Effector memory CD8-positive, alpha-beta T cell (primary cell): ENCODE measurements around the gene PHF21A.
"Not testable (repeated sequence)": the region's sequence is repeated elsewhere in the genome, so short reads cannot be mapped to it uniquely, and the experiment has no call there.

Experiments used
- ATAC-seq: fragments of 150-1000 bp; cut with Tn5 transposase; replicated peaks from 2 replicates; pipeline ENCODE4 v1.10.0; 2021; ENCODE audit warnings: mild to moderate bottlenecking, moderate library complexity
- DNase-seq, 3 experiments: peaks; one replicate each; pipeline ENCODE4 v3.0.0; 2021
- H3K27ac Mint-ChIP-seq, 2 donors: one replicate each; pipeline ENCODE4 v1.8.0; 2022; ENCODE audit warnings: mild to moderate bottlenecking in 2 of 2, mixed read lengths in 2 of 2, moderate library complexity in 2 of 2
- H3K27me3 Mint-ChIP-seq, 2 donors: one replicate each; pipeline ENCODE4 v1.8.0; 2022; ENCODE audit warnings: mixed read lengths in 2 of 2
- H3K36me3 Mint-ChIP-seq: one replicate; pipeline ENCODE4 v1.8.0; 2022; ENCODE audit warnings: mild to moderate bottlenecking, moderate library complexity, mixed read lengths; ENCODE audit not compliant: insufficient read depth
- H3K4me1 Mint-ChIP-seq, 2 donors: one replicate each; pipeline ENCODE4 v1.8.0; 2022; ENCODE audit warnings: low read depth in 2 of 2, mixed read lengths in 2 of 2
- H3K4me3 Mint-ChIP-seq, 2 donors: one replicate each; pipeline ENCODE4 v1.8.0; 2022; ENCODE audit warnings: mild to moderate bottlenecking in 2 of 2, mixed read lengths in 2 of 2, moderate library complexity in 2 of 2
- H3K9me3 Mint-ChIP-seq, 2 donors: one replicate each; pipeline ENCODE4 v1.8.0; 2022; ENCODE audit warnings: mixed read lengths in 2 of 2

The PHF21A gene

GRCh38 chr11:46034041-46034440 is 87.2 kb downstream of the PHF21A start:
- peak overlapping the region in 1 of 2 donors; percentile 26 for H3K27ac Mint-ChIP-seq
- ATAC-seq: no peak
- H3K36me3 Mint-ChIP-seq: no peaks in the 10 kb centered on the region
- H3K9me3 Mint-ChIP-seq: no peaks in the 10 kb centered on the region
- peaks cover 0 to 29% of the 10 kb centered on the region in 2 donors for H3K4me1 Mint-ChIP-seq
- no peaks in the 10 kb centered on the region for H3K27me3 Mint-ChIP-seq
- no peak overlapping the region for H3K4me3 Mint-ChIP-seq
- no peak for DNase-seq

- no peak overlapping the region for H3K27ac Mint-ChIP-seq
- no peaks in the 10 kb centered on the region for H3K9me3 Mint-ChIP-seq
- H3K4me3 Mint-ChIP-seq: no peak overlapping the region
- no peaks in the 10 kb centered on the region for H3K36me3 Mint-ChIP-seq
- ATAC-seq (no peak), DNase-seq (no peak)
- peaks cover 2 to 24% of the 10 kb centered on the region in 2 donors for H3K4me1 Mint-ChIP-seq
- H3K27me3 Mint-ChIP-seq: no peaks in the 10 kb centered on the region
Observed at GRCh38 chr11:46026606-46027293, 94.5 kb downstream of the PHF21A start.

GRCh38 chr11:46020084-46020599 is 101.1 kb downstream of the PHF21A start:
- no peaks in the 10 kb centered on the region for H3K9me3 Mint-ChIP-seq
- ATAC-seq (no peak), DNase-seq (no peak)
- no peak overlapping the region for H3K4me3 Mint-ChIP-seq
- peak overlapping the region in 1 of 2 donors; percentile 18 for H3K27ac Mint-ChIP-seq
- H3K27me3 Mint-ChIP-seq: no peaks in the 10 kb centered on the region
- H3K4me1 Mint-ChIP-seq: peaks cover 4 to 33% of the 10 kb centered on the region in 2 donors
- H3K36me3 Mint-ChIP-seq: no peaks in the 10 kb centered on the region

GRCh38 chr11:46018651-46019050 is 102.6 kb downstream of the PHF21A start:
- H3K4me1 Mint-ChIP-seq: peaks cover 4 to 30% of the 10 kb centered on the region in 2 donors
- no peaks in the 10 kb centered on the region for H3K36me3 Mint-ChIP-seq
- H3K27me3 Mint-ChIP-seq: no peaks in the 10 kb centered on the region
- ATAC-seq: no peak
- DNase-seq: no peak
- H3K27ac Mint-ChIP-seq: no peak overlapping the region
- H3K4me3 Mint-ChIP-seq: no peak overlapping the region
- peaks cover 0 to 2% of the 10 kb centered on the region in 2 donors for H3K9me3 Mint-ChIP-seq

- no peak for ATAC-seq
Observed at GRCh38 chr11:46017341-46017740, 103.9 kb downstream of the PHF21A start.

GRCh38 chr11:46015941-46016340 is 105.3 kb downstream of the PHF21A start:
- Mint-ChIP-seq H3K27ac (no peak overlapping the region), H3K27me3 (no peaks in the 10 kb centered on the region), H3K4me1 (peaks cover 12 to 35% of the 10 kb centered on the region in 2 donors), H3K9me3 (peaks cover 0 to 2% of the 10 kb centered on the region in 2 donors), H3K36me3 (no peaks in the 10 kb centered on the region), H3K4me3 (no peak overlapping the region)
- DNase-seq (no peak), ATAC-seq (no peak)

More at GRCh38 chr11:46017341-46017740, 103.9 kb downstream of the PHF21A start:
- Mint-ChIP-seq H3K36me3 (no peaks in the 10 kb centered on the region), H3K27me3 (no peaks in the 10 kb centered on the region), H3K27ac (peak overlapping the region in 1 of 2 donors; percentile 44), H3K9me3 (peaks cover 0 to 2% of the 10 kb centered on the region in 2 donors), H3K4me3 (no peak overlapping the region), H3K4me1 (peaks cover 8 to 35% of the 10 kb centered on the region in 2 donors)
- no peak for DNase-seq

GRCh38 chr11:46014168-46014567 is 107.1 kb downstream of the PHF21A start:
- ATAC-seq, DNase-seq, H3K4me3 Mint-ChIP-seq, H3K27ac Mint-ChIP-seq, H3K36me3 Mint-ChIP-seq, H3K27me3 Mint-ChIP-seq, H3K9me3 Mint-ChIP-seq: not testable (repeated sequence)
- H3K4me1 Mint-ChIP-seq: peaks cover 13 to 23% of the 10 kb centered on the region in 2 donors

- no peak for DNase-seq
- no peak for ATAC-seq
- peaks cover 13 to 18% of the 10 kb centered on the region in 2 donors for H3K4me1 Mint-ChIP-seq
- peaks cover 6% of the 10 kb centered on the region for H3K36me3 Mint-ChIP-seq
- peak overlapping the region in 1 of 2 donors; percentile 45 for H3K27ac Mint-ChIP-seq
- H3K4me3 Mint-ChIP-seq: no peak overlapping the region
- H3K27me3 Mint-ChIP-seq: no peaks in the 10 kb centered on the region
- H3K9me3 Mint-ChIP-seq: peaks cover 0 to 2% of the 10 kb centered on the region in 2 donors
Observed at GRCh38 chr11:46012185-46012584, 109.1 kb downstream of the PHF21A start.

GRCh38 chr11:46010100-46010499 is 111.2 kb downstream of the PHF21A start:
- ATAC-seq (no peak), DNase-seq (no peak)
- peaks cover 0 to 2% of the 10 kb centered on the region in 2 donors for H3K9me3 Mint-ChIP-seq
- no peak overlapping the region for H3K4me3 Mint-ChIP-seq
- H3K27ac Mint-ChIP-seq: peak overlapping the region in 1 of 2 donors; percentile 25
- no peaks in the 10 kb centered on the region for H3K27me3 Mint-ChIP-seq
- peaks cover 14 to 17% of the 10 kb centered on the region in 2 donors for H3K4me1 Mint-ChIP-seq
- H3K36me3 Mint-ChIP-seq: peaks cover 7% of the 10 kb centered on the region

- Mint-ChIP-seq H3K36me3 (peaks cover 7% of the 10 kb centered on the region), H3K27ac (peak overlapping the region; percentile 63 to 71), H3K4me1 (peaks cover 14 to 20% of the 10 kb centered on the region in 2 donors), H3K27me3 (no peaks in the 10 kb centered on the region), H3K9me3 (no peaks in the 10 kb centered on the region), H3K4me3 (no peak overlapping the region)
- DNase-seq (no peak), ATAC-seq (no peak)
Observed at GRCh38 chr11:46009647-46010046, 111.6 kb downstream of the PHF21A start.

GRCh38 chr11:46006418-46007070 is 114.7 kb downstream of the PHF21A start:
- Mint-ChIP-seq H3K9me3 (no peaks in the 10 kb centered on the region), H3K4me3 (no peak overlapping the region), H3K4me1 (peaks cover 6 to 14% of the 10 kb centered on the region in 2 donors), H3K27ac (no peak overlapping the region), H3K27me3 (no peaks in the 10 kb centered on the region), H3K36me3 (peaks cover 7% of the 10 kb centered on the region)
- DNase-seq (peak; percentile 23 to 37 (median 33)), ATAC-seq (peak; percentile 84)

- H3K27me3 Mint-ChIP-seq: no peaks in the 10 kb centered on the region
- H3K27ac Mint-ChIP-seq: no peak overlapping the region
- H3K4me3 Mint-ChIP-seq: no peak overlapping the region
- peaks cover 5 to 19% of the 10 kb centered on the region in 2 donors for H3K4me1 Mint-ChIP-seq
- DNase-seq (no peak), ATAC-seq (no peak)
- H3K36me3 Mint-ChIP-seq: peaks cover 7% of the 10 kb centered on the region
- no peaks in the 10 kb centered on the region for H3K9me3 Mint-ChIP-seq
Observed at GRCh38 chr11:46003572-46003971, 117.7 kb downstream of the PHF21A start.

- Mint-ChIP-seq H3K36me3 (peaks cover under 1% of the 10 kb centered on the region), H3K4me3 (no peak overlapping the region), H3K9me3 (no peaks in the 10 kb centered on the region), H3K27ac (no peak overlapping the region), H3K4me1 (peaks cover 8 to 26% of the 10 kb centered on the region in 2 donors), H3K27me3 (no peaks in the 10 kb centered on the region)
- ATAC-seq (no peak), DNase-seq (no peak)
Observed at GRCh38 chr11:46002189-46002588, 119.1 kb downstream of the PHF21A start.
